Erythroblast (primary cell): ENCODE results near the gene P2RY12.

ENCODE experiments used
- GATA1 ChIP-seq: IDR thresholded peaks from 2 replicates; pipeline ENCODE4 v1.6.1; 2011; ENCODE audit warnings: low read depth, mild to moderate bottlenecking, control low read depth, low read length, moderate library complexity
- POLR2A ChIP-seq: IDR thresholded peaks from 2 replicates; pipeline ENCODE4 v1.6.1; 2011; ENCODE audit warnings: mild to moderate bottlenecking, low read length

GRCh38 chr3:151351648-151352047 lies 32.9 kb downstream of the P2RY12 start:
- TF ChIP-seq POLR2A: no peak
- TF ChIP-seq GATA1: no peak
